HG03575 (cell line): Measurements from ENCODE around the gene CD44.
"Not testable (repeated sequence)": the region's sequence is repeated elsewhere in the genome, so short reads cannot be mapped to it uniquely, and the experiment has no call there.

Experiments used
- ATAC-seq: cut with Tn5 transposase; IDR thresholded peaks from one replicate; pipeline ENCODE4 v1.9.1; 2021; ENCODE audit not compliant: unreplicated experiment, insufficient number of reproducible peaks, low FRiP score; ENCODE audit errors: extremely low read depth

Gene CD44

GRCh38 chr11:35225946-35226520 lies 87.1 kb downstream of the CD44 start:
- ATAC-seq, result no peak

- not testable (repeated sequence) for ATAC-seq
Observed at GRCh38 chr11:35226756-35227155, 87.8 kb downstream of the CD44 start.

GRCh38 chr11:35227576-35228327 lies 88.8 kb downstream of the CD44 start:
- ATAC-seq, result no peak

- ATAC-seq, result no peak
Observed at GRCh38 chr11:35228328-35228725, 89.4 kb downstream of the CD44 start.

GRCh38 chr11:35230388-35230787 lies 91.4 kb downstream of the CD44 start:
- no peak for ATAC-seq

- ATAC-seq, result no peak
Observed at GRCh38 chr11:35231076-35231860, 92.3 kb downstream of the CD44 start.

GRCh38 chr11:35232891-35233330 lies 93.9 kb downstream of the CD44 start:
- ATAC-seq, result no peak

GRCh38 chr11:35233518-35233917 lies 94.5 kb downstream of the CD44 start:
- no peak for ATAC-seq

- no peak for ATAC-seq
Observed at GRCh38 chr11:35234460-35235156, 95.6 kb downstream of the CD44 start.

GRCh38 chr11:35235157-35235468 lies 96.1 kb downstream of the CD44 start:
- ATAC-seq, result no peak

- ATAC-seq, result no peak
Observed at GRCh38 chr11:35235498-35235897, 96.5 kb downstream of the CD44 start.

- ATAC-seq, result no peak
Observed at GRCh38 chr11:35235936-35236666, 97.1 kb downstream of the CD44 start.

- no peak for ATAC-seq
Observed at GRCh38 chr11:35236667-35237003, 97.7 kb downstream of the CD44 start.

- no peak for ATAC-seq
Observed at GRCh38 chr11:35237351-35237750, 98.4 kb downstream of the CD44 start.

- no peak for ATAC-seq
Observed at GRCh38 chr11:35237860-35238715, 99.1 kb downstream of the CD44 start.

GRCh38 chr11:35238882-35239281 lies 99.9 kb downstream of the CD44 start:
- no peak for ATAC-seq

- ATAC-seq, result no peak
Observed at GRCh38 chr11:35239471-35240075, 100.6 kb downstream of the CD44 start.

GRCh38 chr11:35241083-35241482 lies 102.1 kb downstream of the CD44 start:
- ATAC-seq, result no peak
